GM18511 (cell line): ENCODE results near the gene TMEM151A.
"Not testable (repeated sequence)": the region's sequence is repeated elsewhere in the genome, so short reads cannot be mapped to it uniquely, and the experiment has no call there.

Source experiments
- ATAC-seq: cut with Tn5 transposase; IDR thresholded peaks from one replicate; pipeline ENCODE4 v1.9.1; 2021; ENCODE audit warnings: mild to moderate bottlenecking, moderate library complexity; ENCODE audit not compliant: unreplicated experiment

Gene TMEM151A

GRCh38 chr11:66267039-66267378 lies 24.7 kb upstream of the TMEM151A start:
- no peak for ATAC-seq

GRCh38 chr11:66267379-66268243 lies 24.1 kb upstream of the TMEM151A start:
- ATAC-seq: peak; percentile 58

DNA sequence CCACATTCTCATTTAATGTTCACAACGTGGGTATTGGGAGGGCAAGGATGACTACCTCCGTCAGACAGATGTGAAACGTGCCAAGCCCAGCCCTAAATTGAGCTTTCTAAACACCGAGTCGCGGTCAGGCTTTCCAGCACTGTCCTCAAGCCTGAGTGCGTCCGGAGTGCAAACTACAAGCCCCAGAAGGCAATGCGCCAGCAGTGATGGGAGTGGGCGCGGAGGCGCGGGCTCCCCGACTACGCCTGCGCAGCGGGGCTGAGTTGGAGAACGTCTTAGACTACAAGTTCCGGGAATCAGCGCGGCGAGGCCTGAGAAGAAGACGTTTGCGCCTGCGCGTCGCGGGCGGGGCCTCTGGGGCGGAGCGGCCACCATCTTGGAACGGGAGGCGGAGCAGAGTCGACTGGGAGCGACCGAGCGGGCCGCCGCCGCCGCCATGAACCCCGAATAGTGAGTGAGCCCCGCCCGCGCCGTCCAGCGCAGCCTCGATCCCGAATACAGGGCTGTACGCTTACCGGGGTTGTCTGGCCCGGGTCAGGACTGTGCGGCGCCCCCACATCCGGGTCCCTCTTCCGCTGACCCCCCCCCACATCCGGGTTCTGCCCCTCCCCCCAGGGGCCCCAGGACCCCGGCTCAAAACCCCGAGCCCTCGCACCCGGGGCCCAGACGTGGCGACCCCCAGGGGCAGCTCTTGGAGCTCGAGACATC lies 23.3 kb upstream of the TMEM151A start, which contains the start of gene RAB1B:
RAB1B (plus strand) TSS at position 396 of the 708 bp plus-strand sequence; CDS start at position 437, 41 bp downstream.
- ATAC-seq: peak; percentile 77

DNA sequence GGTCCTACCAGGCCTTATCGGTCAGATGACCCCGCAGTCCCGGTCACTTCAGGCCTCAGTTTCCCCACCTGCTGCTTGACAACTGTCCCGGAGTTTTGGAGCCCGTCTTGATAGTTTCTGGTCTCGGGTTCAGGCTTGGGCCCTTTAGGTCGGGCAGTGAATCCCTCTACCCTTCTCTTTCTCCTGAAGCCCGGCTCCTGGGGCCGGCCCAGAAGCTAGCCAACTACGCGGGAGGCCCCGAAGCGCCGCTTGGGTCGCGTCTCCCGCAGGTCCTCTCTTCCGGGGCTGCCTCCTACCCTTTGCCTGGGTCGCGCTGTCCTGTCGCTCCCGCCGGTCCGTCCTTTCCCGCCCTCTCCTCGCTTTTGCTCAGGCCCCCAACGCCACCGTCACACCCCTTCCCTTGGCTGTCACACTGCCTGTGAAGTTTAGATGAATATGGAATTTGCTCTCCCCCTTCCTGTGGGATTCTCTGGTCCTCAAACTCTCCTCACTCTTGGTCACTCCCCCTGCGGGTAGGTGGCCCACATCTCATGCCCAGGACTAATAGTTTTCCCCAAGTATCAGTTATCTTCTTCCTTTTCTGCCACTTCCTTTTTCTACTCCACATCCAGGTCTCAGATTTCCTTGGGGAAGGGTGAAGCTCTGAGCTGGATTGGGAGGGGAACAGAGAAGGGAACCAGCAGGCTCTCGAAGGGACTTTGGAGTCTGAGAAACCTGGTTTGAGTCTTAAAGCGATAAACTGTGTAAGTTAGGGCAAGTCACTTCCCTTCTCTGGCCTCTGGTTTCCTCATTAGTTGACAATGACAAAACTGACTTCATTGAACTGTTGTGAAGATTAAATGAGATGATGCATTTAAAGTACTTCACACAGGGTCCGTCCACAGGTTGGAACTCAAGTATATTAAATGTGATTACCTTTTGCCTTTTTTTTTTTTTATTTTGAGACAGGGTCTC lies 22.5 kb upstream of the TMEM151A start:
- ATAC-seq: no peak

DNA sequence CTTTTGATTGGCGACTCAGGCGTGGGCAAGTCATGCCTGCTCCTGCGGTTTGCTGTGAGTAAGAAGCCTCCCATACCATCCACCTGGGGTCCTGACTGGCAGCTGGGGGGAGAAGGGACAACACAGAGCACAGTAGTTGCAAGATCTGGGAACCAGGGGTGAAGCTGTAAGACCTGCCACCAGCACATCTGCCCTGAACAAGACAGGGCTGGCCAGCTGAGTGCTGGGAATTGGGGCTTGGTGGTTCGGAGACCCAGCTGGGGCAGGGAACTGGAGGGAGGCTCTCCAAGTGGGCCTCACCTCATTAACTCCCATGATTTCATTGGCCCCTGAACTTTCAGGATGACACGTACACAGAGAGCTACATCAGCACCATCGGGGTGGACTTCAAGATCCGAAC lies 19.9 kb upstream of the TMEM151A start:
- no peak for ATAC-seq

- no peak for ATAC-seq
Observed at GRCh38 chr11:66272596-66272995, 19.1 kb upstream of the TMEM151A start.

GRCh38 chr11:66274219-66274618 lies 17.5 kb upstream of the TMEM151A start:
- no peak for ATAC-seq

DNA sequence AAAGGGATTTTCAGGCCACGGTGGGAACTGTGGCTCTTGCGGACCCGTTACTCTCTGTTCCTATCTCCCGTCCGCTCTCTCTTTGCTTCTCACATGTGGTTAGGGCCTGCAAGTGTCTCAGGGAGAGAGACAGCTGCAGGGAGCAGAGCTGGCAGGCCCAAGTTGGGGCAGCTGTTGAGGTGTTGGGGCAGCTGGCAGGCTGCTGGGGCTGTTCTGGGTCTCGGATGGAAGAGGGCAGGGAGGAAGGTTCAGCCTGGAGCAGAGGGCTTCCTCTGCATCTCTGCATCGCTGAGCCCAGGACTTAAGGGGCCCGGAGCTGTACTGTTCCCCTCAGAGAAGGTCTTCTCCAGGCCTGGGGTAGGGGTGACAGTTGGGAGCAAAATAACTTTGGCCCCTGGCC lies 16.3 kb upstream of the TMEM151A start:
- no peak for ATAC-seq

- no peak for ATAC-seq
Observed at GRCh38 chr11:66275984-66276612, 15.6 kb upstream of the TMEM151A start.

- not testable (repeated sequence) for ATAC-seq
Observed at GRCh38 chr11:66276619-66277018, 15.1 kb upstream of the TMEM151A start.

GRCh38 chr11:66277064-66277463 lies 14.6 kb upstream of the TMEM151A start:
- ATAC-seq: not testable (repeated sequence)

- ATAC-seq: no peak
Observed at GRCh38 chr11:66277471-66278362, 14.0 kb upstream of the TMEM151A start, which contains the start of gene CNIH2. CNIH2 (plus strand) TSS chr11:66278175; CDS start chr11:66278457, 282 bp downstream.

- ATAC-seq: no peak
Observed at GRCh38 chr11:66278363-66279091, 13.2 kb upstream of the TMEM151A start.

- ATAC-seq: no peak
Observed at GRCh38 chr11:66279092-66279734, 12.5 kb upstream of the TMEM151A start.

DNA sequence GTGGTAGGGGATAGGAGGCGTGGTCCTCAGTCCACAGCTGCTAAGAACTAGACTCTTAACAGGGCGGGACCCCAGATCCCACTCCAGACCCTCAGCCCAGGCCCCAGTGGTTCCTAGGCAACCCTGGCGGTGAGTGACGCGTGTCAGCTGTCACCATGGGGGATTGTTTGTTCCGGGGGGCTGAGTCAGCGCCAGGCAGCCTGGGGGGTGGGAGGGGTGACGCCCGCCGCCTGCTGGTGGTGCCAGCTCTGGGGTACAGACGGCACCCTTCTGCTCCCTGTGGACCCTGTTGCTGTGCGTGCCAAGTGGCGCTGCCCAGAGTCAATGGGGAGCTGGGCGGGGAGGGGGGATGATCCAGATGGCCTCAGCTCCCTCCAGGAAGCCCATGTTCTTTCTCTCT lies 11.3 kb upstream of the TMEM151A start:
- ATAC-seq: no peak

GRCh38 chr11:66281001-66281400 lies 10.7 kb upstream of the TMEM151A start:
- ATAC-seq: no peak

- peak; percentile 21 for ATAC-seq
Observed at GRCh38 chr11:66281776-66282467, 9.8 kb upstream of the TMEM151A start.
